ENCODE results near the gene TMEM45B.

GRCh38 chr11:129895126-129896041 is 79.7 kb downstream of the TMEM45B start, which contains the start of gene NFRKB:
- peak; percentile 56 for TF ChIP-seq CTCF (IDR thresholded peaks at IDR 0.05; ENCODE audit: poor library complexity, severe bottlenecking)
- TF ChIP-seq REST (IDR thresholded peaks at IDR 0.05; ENCODE audit: borderline replicate concordance), result no peak
- TF ChIP-seq EP300 (conservative IDR thresholded peaks at IDR 0.05; ENCODE audit: poor library complexity, severe bottlenecking), result no peak
- no peak for TF ChIP-seq MXI1 (conservative IDR thresholded peaks at IDR 0.05; ENCODE audit: poor library complexity, severe bottlenecking)
- TF ChIP-seq SMC3 (conservative IDR thresholded peaks at IDR 0.05; ENCODE audit: poor library complexity), result peak; percentile 27
